ENCODE data around the gene TNS3.

TNS3 gene

GRCh38 chr7:47314728-47315607, 266.9 kb downstream of the TNS3 start:
- DNase-seq, result no peak

- no peak for DNase-seq
Measured at GRCh38 chr7:47314248-47314647, 267.7 kb downstream of the TNS3 start.

DNA sequence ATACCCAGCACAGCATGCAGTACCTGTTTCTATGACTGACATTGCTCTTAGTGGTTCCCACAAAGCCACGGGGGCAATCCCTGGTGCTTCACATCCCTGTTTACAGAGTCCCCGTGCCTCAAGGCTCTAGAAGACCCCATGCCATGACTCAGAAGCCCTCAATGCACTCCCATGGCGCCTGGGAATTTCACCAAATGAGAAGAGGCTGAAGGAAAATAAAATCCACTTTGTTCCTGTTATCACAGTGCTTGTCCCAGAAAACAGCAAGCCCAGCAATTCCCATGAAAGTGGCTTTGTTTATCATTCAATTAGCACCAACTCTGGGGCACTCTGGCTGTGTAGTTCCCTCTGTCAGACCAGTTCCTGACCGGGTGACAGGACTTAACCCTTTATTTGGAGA, 268.3 kb downstream of the TNS3 start:
- DNase-seq, result no peak

DNA sequence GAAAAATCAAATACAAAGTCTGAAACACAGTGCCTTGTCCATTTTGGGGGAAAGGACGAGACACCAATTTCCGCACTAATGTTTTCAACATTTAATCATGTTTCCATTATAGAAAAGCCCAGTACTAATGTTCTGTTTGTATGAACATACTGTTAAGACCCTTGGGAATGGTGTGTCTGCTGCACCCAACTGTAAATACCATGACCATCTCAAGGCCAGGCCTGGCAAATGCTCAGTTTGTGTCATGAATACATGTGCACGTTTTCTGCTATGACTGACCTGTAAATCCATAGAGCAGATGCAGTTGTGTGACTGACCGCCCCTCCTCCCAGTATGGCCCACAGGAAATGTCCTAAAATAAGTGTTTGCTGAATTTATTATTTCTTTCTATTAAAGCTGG, 270.0 kb downstream of the TNS3 start:
- DNase-seq, result no peak

- DNase-seq, result no peak
Measured at GRCh38 chr7:47310020-47310419, 271.9 kb downstream of the TNS3 start.

GRCh38 chr7:47308808-47309207, 273.1 kb downstream of the TNS3 start:
- DNase-seq, result no peak

DNA sequence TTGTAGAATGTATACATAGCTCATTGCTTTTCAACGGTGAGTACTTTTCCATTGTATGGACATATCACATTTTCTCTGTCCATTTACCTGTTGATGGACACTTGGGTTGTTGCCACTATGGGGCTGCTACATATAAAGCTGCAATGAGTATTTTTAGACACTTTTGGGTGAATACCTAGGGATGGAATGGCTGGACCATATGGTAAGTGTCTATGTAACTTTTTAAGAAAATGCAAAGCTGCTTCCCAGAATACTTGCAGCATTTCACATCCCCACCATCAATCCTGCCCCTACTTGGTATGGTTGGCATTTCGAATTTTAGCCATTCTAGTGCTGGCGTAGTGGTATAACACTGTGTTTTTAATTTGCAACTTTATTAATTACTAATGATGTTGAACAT, 274.6 kb downstream of the TNS3 start:
- DNase-seq, result no peak

DNA sequence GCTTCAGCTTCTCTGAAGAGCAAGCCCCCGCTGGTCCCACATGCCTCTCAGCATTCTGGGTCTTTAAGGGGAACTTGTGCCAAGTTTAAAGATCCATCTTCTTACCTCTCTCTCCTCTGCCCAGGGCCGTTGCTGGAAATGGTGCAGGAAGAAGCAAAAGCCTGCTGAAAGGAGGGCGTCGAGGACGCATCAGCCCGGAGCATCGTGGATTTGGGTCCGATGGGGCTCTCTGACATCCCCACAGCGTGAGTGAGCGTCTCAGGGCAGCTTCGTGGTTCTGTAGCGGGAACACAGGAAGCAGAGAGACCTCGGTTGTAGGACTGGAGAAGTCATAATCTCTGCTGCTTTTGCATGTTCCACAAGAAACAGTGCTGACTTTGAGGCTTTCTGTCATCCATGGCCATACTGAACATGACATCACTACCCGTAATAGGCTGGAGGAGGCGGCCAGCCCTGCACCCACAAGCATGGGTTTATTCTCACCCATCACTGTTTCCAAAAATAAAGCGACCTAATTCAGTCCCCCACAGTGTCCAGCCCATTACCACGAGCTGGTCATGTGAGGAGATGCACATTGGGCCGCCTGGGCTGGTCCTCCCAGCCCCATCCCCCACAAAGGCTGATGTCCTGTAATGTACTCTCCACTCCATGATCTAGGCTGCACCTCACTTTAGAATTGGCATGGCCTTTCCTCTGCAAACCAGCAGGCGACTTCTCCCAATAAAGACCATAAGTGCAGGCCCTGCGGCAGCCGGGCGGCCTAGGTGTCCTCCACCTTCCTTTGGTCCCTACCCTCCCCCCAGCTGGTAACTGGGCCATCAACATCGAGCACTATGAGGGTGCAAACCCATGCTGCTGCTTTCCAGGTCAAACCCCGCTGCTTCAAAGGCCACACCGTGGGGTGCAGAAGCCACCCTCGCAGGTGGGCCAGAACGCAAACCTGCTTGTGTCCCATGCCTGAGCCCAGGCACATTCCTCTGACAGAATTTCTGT, 276.9 kb downstream of the TNS3 start:
- DNase-seq, result no peak

GRCh38 chr7:47303695-47304453, 278.0 kb downstream of the TNS3 start:
- no peak for DNase-seq

DNA sequence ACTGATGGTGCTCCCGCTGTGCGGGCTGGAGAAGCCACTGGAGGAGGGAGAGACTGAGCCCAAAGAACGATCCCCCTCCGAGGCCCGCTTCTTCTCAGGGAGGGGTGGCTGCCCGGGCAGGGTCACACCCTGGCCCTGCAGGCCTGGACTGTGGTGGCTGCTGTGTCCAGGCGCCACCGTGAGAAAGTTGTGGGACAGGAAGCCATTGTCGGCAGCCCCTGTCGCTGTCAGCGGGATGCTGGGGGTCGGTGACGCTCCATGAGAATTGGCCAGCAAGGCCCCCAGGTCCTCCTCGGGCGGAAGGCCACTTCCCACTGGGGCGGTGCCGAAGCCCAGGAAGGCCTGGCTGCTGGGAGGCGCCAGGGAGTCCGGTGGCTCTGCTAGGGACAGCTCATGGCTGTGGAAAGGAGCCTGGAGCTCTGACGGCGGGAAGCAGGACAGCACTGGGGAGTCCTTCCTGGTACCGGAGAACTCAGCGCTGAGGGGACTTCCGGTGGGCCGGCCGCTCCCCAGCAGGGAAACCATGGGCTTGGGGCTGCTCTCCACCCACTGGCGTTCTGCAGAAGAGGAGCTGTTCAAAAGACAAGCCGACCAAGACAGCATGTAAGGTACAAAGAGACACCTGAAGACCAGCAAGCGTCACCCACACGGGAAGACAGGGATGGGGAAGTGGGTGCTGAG, 278.8 kb downstream of the TNS3 start:
- DNase-seq, result no peak

DNA sequence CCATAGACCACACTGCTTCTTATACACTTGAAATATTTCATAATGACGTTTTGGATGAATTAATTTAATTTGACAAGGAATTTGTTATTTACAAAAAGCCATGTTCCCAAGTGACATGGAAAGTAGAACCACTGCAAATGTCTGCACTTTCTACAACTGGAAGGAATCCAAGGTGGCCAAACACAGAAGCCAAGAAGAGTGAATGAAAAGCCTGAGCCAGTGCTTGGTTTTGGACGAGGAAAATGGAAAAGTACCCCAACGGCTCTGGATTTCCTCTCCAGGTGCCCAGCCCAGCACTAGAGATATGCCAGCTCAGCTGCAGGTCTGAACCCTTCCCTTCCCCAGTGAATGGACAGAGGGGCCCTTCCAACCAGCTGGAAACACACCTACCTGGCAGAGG, 279.4 kb downstream of the TNS3 start:
- DNase-seq, result no peak

- DNase-seq, result no peak
Measured at GRCh38 chr7:47301657-47302295, 280.1 kb downstream of the TNS3 start.

DNA sequence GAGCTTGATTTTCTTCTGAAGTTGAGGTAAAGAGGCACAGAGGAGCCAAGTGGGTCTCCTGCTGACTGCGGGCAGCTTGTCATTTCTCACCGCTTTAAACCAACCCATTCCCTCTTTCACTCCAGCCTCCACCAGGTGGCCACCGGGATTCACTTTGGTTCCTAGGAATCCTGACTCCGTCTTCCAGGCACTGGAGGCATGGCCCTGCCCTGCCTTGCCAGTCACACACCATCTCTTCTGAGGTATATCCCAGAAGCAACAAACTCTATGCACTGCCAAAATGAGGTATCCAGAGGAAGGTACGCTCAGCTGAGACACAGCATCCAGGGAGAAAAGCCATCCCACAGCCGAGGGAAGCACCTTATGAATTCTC, 280.8 kb downstream of the TNS3 start:
- DNase-seq, result no peak

- no peak for DNase-seq
Measured at GRCh38 chr7:47300472-47301104, 281.3 kb downstream of the TNS3 start.

DNA sequence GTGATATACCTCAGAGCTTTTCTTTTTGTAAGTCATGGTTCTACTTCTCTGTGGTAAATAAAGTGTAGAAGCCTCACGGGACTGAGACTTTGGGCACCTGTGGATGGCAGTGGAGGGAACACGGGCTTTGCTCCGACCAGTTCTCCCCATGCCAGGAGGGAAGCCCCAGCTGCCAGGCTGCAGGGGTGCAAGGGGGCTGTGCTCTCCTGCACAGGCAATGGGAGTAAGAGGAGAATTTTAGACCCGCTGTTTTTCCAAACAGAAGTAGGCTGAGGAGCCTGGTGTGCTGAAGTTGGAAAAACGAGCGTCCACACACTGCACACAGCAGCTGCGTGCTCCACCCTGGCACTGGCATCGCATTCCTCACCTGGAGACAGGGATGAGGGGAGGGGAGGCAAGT, 282.4 kb downstream of the TNS3 start:
- DNase-seq, result no peak

GRCh38 chr7:47298636-47299035, 283.3 kb downstream of the TNS3 start:
- no peak for DNase-seq

- no peak for DNase-seq
Measured at GRCh38 chr7:47297120-47297519, 284.8 kb downstream of the TNS3 start.

- DNase-seq, result no peak
Measured at GRCh38 chr7:47295606-47296005, 286.3 kb downstream of the TNS3 start.

GRCh38 chr7:47294556-47295222, 287.2 kb downstream of the TNS3 start:
- no peak for DNase-seq

DNA sequence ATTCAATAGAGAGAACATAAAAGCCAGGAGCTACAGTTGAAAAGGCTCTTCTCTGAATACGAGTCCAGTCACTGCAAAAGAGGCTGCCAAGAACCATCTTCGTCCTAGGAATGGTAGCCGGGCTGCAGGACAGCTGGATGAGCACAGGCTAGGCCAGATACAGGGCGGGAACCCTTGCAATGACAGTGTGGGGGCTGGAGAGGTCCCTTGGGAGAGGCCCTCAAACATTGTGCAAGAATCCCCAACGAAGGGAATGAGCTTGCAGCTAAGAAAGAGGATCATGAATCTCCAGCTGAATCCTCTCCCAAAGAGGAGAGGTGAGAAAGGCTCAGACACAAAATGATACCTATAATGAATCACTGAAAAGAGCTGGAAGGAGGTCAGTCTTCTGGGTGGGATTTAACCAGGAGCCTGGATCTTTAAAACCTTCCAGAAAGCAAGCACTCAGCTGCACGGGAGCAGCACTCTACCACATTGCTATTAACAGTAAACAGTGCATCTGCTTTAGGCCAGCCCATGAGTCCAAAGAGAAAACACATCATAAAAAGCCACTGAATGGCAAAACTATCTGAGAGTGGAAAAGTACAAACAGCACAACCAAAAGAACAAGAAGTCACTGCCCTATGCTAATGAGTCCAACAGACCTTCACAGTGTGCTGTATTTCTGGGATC, 287.9 kb downstream of the TNS3 start:
- DNase-seq, result no peak
